Fibroblast of peridontal ligament (primary cell): Measurements from ENCODE around the gene FKBP8.

Experiments
- DNase-seq: peaks from one replicate; pipeline ENCODE4 v3.0.0-alpha.2; 2010; ENCODE audit errors: extremely low read depth

FKBP8 gene

GRCh38 chr19:18521692-18522123 lies 21.7 kb downstream of the FKBP8 start, which contains the start of gene ELL:
Gene ELL (minus strand): TSS chr19:18522070. CDS start chr19:18522055, 15 bp downstream.
- DNase-seq = no peak

DNA sequence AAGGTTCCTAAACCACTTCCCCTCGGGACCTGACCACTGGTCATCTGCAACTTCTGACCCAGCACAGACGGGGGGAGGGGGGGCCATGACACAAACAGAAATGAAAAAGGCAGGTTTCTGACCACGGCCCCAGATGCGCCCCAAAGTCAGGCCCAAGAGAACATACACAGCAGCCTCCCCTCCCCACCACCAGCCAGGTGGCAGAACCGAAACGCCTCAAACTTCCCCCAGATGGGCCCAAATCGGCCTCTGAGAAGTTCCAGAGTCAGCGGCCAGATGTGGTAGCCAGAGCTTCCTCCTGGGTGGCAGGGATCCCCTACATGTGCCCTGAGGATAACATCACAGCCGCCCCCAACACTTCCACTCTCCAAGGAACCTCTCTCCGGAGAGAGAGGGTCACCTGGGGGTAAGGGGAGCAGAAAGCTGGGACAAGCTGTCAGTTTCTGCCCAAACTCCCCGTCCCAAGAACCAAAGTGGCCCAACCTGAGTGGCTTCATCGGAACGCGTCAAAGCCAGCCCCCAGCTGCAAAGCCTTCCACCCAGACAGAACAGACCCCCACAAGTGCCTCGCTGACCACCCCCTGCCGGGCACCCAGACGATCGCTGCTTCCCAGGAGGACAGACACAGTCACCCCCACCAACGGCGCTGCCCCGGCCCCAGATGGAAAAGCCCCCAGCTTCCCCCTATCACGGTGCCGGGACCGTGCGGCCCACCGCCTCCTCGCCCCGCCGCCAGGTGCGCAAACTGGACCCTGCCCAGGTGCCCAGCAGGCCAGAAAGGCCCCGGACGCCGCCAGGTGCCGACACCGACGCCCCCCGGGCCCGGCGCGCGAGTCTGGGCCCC lies 22.3 kb downstream of the FKBP8 start:
- DNase-seq = no peak

DNA sequence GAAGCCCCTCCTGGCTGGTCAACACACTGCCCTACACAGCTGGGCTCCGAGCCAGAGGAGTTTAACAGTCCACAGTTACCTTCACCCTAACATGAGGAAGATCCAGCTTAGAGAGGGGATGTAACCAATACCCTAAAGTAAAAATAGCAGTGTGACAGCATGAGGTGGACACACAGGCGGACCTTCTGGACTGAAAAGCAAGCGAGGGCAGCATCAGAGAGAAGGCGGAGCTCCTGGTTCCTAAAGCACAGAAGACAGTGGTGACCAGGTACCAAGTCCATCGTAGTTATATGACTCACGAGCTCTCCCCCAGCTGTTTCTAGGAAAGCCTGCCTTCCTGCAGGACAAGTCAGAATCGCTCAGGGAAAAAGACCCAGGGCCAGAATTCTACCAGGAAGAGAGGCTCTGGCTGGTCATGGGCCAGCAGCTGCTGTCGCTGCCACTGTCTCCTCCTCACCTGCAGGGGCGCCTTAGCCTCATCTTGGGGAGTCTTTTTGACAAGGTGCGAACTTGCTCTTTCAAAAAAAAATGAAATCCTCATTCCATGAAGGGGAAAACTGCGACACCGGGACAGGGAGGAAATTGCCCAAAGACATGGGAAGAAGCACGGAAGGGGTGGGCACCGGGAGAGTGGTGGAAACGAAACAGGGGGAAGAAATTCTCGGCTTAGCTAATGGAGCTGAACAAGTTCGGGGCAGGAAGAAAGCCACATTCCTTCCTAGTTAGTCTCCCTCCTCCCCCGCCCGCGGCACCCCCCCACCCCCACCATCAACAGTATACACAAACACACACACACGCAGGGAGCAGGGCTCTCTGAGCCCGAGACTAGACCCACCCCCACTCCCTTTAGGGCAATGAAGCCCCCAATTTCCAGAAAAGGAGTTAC lies 23.2 kb downstream of the FKBP8 start:
- DNase-seq = peak; percentile 74

GRCh38 chr19:18518639-18519038 lies 24.7 kb downstream of the FKBP8 start:
- DNase-seq = no peak

DNA sequence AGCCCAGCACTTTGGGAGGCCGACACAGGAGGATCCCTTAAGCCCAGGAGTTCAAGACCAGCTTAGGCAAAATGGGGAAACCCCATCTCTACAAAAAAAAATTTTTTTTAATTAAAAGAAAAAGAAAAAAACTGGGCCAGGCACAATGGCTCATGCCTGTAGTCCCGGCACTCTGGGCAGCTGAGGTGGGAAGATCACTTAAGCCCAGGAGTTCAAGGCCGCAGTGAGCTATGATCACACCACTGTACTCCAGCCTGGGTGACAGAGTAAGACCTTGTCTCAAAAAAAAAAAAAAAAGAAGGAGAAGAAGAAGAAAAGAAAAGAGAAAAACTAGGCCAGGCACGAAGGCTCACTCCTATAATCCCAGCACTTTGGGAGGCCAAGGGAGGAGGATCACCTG lies 25.8 kb downstream of the FKBP8 start:
- no peak for DNase-seq

- DNase-seq = no peak
Observed at GRCh38 chr19:18515959-18516358, 27.4 kb downstream of the FKBP8 start.

DNA sequence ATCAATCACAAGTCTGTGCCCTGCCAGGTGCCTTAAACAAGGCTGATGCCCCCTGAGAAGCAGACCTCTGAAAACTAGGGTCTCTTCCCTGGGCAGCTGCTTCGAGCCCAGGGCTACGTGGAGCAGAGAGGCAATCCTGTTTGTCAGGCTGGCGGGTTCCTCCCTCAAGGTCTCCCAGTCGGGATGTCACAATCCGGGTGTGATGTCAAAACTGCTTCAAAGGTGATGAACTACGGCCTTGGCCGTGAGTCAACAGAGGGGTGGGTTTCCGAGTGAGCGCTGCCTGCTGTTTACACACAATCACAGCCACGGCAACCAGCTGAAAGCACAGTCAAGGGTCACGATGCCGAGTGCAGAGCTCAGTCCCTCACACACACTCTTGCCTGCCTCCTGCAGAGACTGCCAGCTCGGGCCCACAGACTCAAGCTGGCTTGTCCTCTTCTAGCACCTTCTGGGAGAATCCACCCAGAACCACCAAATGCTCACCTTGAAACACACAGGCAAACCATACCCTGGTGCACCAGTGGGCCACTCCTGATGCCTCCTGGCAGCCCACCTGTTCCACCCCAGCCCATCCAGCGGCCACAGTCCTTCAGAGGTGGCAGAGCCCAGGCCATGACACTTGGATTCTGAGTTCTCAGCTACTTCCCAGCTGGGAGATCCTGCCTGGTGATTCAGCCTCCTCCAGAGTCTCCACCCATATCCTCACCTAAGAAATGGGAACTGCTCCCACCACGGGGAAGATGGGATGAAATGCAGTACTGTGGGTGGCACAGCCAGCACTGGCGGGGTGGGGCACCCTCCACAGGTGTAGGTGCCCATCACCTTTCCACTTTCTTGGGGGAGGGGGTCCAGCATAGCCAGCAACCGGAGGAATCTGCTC lies 28.3 kb downstream of the FKBP8 start:
- DNase-seq = no peak

DNA sequence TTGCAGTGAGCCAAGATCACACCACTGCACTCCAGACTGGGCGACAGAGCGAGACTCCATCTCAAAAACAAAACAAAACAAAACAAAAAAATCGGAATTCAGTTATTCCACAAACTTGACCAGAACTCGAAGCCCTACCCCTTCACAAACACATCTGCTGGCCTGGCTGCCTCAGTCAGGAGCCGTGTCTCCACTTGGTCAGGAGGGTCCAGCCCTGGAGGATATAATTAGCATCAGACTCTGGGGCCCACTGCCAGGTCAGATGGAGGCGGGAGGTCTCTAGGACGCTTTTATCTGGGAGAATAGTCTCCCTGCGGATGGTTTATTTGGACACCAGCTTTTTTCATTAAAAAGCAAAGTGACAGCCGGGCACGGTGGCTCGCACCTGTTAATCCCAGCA lies 29.5 kb downstream of the FKBP8 start:
- no peak for DNase-seq

DNA sequence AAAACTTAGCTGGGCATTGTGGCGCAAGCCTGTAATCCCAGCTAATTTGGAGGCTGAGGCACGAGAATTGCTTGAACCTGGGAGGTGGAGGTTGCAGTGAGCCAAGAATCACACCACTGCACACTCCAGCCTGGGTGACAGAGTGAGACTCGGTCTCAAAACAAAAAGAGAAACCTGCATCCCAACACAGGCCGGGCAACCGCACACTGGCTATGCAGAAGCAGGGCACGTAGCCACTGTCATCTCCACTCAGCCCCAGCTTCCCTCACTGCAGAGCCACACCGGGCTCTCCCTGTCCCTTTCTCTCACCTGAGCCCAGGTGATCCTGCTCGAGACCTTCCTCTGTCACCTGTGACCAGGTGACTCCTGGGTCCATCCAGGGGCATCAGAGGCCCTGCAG lies 33.2 kb downstream of the FKBP8 start:
- DNase-seq = no peak

GRCh38 chr19:18508585-18508984 lies 34.8 kb downstream of the FKBP8 start:
- DNase-seq = no peak

GRCh38 chr19:18507727-18508440 lies 35.5 kb downstream of the FKBP8 start:
- peak; percentile 54 for DNase-seq

GRCh38 chr19:18507021-18507726 lies 36.2 kb downstream of the FKBP8 start:
- DNase-seq = no peak

DNA sequence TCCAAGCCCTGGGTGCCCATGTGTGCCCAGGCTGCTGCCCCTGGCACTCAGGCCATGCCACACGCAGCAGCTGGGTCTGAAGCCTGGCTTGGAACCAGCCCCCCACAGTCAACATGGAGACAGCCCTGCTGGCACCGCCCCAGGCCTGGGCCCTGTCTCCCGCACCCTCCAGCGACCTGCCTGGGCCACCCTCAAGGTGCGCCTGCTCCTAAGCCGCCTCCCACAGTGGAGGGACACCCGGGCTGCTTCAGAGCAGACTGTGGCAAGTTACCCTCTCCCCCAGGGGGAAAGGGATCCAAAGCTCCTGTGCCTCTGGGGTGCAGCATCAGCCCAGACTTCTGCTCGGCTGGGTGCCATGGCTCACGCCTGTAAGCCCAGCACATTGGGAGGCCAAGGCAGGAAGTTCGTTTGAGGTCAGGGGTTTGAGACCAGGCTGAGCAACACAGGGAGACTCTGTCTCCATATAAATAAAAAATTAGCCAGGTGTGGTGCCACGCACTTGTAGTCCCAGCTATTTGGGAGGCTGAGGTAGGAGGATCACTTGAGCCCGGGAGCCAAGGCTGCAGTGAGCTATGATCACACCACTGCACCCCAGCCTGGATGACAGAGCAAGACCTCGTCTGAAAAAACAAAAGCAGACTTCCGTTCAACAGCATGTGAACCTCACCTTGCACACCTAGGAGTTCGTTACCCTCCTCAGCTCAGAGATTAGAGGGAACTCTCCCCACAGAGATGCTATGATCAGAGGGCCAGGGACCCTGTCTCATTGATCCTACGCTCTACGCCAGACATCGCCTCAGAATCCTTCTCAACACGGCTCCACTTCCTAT lies 37.1 kb downstream of the FKBP8 start:
- DNase-seq = no peak

DNA sequence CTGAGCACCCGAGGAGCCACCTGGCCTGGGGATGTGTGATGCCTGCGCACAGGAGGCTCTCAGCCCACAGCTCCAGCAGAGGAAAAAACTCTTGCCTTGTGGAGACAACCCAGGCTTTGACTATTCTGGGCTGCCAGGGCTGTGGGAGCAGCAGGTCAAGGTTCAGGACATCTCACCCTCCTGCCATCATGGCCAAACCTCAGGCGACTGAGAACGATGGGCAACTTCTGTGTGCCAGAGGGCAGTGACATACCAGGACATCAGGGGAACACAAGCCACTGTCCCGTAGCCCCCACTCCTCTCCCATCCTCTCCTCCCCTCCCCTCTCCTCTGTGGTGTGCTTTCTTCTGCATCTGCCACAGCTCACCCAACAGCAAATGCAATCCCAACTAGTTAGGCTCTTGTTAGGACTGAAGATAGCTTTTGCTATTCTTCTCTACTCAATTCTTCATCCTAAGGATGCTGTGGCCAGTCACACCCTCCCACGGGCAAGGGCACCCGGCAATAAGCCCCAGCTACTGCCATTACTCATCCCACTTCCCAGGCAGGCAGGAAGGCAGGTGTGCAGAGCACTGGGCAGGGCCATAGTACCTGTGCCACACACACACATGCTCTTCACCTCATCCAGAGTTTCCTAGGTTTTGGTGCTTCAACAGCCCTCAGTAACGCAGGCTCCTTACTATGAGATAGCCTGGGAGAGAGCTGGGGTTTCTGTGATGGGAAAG lies 38.3 kb downstream of the FKBP8 start:
- no peak for DNase-seq

DNA sequence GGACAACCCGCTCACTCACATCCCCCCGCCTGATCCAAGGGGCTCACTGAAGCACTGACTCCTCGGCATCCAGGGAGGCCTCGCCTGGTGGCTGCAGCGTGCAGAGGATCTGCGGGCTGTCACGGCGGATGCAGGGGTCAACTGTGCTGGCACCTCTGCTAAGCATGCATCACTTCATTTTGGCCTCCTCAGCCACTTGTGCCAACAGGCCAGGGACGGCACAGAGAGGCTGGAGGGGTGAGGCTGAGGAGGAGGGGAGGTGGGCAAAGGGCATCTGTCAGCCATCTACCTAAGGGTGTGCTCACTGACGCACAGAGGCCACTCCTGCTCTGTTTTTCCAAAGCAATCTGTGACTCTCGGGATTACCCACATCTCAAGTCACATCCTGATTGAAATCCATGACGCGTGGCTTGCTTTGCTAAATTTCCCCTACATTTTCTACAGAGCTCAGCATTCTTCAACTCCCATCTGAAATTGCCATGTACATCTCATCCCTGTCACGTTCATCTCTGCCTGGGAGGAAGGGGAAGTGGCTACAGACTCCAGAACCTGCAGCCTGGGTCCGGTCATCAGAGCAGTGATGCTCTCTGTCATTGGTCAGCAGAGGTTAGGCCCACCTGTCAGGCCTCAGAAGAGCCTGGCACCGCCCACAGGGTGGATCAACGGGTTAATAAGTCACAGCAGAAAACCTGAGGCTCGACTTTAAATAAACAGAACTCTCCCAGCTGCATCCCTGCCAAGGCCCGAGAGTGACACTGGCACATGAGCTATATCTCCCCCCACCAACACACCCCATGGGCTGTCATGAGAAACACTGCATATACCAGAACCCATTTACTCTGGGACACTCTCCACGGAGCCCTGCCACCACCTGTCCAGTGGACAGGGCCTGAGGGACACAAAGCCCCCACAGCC lies 39.1 kb downstream of the FKBP8 start:
- DNase-seq = no peak

DNA sequence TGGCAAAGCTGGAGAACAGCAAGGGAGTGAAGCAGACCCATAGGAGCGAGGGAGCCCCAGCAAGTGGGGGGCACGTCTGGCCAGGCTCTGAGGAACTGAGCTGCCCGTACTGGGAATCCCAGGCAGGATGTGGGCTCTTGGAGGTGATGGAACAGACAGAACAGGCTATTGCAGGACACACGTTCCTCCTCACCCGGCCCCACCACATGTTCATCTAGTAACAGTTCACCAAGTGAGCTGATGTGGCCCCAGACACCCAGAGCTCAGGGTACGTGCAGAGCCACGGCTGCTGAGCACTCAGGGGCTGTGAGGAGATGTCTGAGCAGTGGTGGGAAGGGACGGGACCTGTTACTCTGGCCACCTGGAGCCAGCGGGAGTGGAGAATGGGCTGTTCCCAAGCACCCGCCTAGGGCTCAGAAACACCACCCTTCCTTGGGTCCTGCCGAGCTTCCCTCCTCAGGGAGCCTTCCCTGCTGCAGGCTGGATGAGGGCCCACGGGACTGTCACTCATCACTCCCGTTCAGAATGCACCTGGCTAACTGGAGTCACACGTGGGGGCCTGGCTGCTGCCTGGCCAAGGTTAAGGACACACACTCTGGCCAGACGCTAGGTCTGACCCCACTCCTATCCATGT lies 39.9 kb downstream of the FKBP8 start:
- no peak for DNase-seq

GRCh38 chr19:18502638-18503294 lies 40.6 kb downstream of the FKBP8 start:
- DNase-seq = no peak
